Activated effector memory CD4-positive, alpha-beta T cell treated with Interleukin-2 at 50 U/mL for 16 hours (primary cell): ENCODE measurements around the gene SFSWAP.

Source experiments
- DNase-seq: peaks from one replicate; pipeline ENCODE4 v3.0.0-alpha.2; 2020

Gene SFSWAP

DNA sequence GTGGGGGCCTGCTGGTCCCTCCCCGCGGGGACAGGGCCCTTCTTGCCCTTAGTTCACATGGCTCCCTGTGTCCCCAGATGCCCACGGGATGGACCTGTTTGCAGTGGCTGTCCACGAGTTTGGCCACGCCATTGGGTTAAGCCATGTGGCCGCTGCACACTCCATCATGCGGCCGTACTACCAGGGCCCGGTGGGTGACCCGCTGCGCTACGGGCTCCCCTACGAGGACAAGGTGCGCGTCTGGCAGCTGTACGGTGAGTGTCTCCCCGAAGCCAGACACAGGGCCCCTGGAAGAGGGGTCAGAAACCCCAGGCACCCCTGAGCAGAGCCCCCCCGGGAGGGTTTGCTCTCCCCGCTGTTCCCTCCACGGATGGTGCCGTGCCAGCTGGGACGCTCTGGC, 130.7 kb downstream of the SFSWAP start:
- DNase-seq = no peak

DNA sequence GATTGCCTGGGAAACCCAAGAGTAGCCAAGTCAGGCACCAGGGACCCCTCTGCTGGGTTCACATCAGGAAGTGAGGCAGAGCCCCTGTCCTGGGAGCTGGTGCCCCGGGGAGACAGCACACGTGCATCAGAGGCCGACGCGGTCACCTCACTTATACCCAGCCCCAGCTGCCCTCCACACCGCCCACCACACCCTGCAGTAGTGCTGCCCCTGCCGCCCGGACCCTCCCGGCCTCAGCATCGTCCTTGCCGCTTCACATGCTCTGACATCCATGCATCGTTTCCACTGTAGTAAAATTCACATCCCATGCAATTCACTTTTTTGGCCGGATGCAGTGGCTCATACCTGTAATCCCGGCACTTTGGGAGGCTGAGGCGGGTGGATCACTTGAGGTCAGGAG, 131.3 kb downstream of the SFSWAP start:
- no peak for DNase-seq

DNA sequence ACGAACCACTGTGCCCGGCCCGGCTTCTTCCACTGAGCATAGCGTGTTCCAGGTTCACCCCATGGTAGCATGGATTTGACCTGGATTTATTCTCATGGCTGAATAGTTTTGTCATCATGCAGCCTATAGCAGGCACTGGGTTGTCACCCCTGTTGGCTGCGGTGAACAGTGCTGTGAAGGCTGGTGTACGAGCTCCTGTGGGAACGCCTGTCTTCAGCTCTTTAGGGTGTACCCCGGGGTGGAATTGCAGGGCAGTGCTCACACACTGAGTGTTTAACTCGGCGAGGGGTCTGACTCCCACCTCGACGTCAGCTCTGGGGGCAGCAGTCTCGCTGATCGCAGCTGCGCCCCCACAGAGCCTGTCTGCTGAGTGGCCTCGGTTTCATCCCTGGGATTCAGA, 132.6 kb downstream of the SFSWAP start:
- no peak for DNase-seq

DNA sequence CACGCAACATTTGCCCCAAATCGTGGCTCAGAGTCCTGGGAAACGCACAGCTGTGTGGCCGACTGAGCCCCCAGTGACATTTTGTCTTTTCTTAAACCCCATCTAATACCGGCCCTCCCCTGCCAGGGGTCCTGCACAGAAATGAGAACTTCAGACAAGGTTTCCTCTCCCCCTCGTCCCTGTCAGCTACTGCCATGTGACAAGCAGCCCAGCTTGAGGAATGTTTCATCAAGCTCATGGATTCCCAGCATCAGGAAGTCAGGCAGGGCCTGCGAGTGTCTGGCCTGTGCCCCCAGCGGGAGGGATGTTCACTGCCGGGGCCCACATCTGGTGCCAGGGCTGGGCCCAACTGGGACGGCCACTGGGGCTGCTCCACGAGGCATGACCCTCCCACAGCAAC, 133.2 kb downstream of the SFSWAP start:
- DNase-seq = no peak

DNA sequence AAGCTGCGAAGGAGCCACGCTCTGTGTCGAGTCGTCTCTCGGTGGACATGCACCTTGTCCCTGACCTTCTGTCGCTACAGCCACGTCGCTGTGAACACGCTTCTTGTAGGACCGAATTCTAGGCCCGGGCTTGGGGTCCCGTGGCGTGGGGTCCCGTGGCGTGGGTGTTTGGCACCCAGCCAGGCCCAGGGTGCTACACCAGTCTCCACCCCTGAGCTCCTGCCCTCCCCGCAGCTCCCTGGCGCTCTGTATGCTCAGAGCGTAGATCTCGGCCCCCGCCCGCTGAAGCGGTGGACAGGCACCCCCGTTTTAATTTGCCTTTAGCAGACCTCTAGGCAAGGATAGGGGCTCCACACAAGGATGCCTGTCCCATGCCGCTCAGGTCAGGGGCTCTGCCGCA, 133.8 kb downstream of the SFSWAP start:
- DNase-seq = no peak

DNA sequence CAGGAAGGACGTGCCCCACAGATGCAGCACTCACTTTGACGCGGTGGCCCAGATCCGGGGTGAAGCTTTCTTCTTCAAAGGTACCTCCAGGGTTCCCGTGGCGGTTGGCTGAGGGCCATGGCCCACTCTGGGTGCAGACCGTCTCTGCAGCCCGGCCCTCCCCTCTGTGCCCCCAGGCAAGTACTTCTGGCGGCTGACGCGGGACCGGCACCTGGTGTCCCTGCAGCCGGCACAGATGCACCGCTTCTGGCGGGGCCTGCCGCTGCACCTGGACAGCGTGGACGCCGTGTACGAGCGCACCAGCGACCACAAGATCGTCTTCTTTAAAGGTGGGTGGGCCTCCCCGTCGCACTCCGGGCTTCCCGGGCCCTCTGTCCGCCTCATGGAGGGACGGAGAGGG, 134.2 kb downstream of the SFSWAP start:
- no peak for DNase-seq

DNA sequence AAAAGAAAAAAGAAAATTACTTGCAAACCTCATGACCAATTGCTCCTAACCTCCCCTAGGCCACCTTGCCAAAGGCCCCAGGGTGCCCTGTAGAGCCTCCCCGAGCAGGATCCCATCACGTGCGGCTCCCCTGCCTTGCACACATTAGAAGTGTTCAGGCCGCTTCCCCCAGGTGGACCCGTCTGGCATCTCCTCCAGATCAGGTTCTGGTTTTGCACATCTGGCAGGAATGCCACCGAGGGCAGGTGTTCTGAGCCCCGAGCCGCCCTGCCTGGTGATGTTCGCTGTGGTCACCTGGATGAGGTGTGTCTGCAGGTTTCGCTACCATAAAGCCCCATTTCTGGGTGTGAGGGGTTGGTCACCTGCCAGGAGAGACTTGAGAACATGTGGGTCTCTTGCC, 136.6 kb downstream of the SFSWAP start:
- no peak for DNase-seq

DNA sequence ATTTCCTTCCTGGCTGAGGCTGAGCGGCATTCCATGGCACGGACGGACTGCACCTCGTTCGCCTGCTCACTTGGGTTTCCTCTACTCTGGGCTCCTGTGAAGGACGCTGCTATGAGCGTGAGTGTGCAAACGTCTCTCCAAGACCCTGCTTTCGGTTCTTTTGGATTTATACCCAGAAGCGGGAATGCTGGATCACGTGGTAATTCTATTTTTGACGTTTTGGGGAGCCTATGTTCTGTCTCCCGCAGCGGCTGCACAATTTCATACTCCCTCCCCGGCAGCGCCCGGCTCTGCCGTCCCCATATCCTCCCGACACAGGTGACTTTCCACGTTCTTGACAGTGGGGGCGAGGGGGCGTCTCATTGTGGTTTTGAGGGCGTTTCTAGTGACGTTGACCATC, 137.9 kb downstream of the SFSWAP start:
- DNase-seq = no peak
